H9 (cell line): ENCODE measurements around the gene ANO9. TPM values are rescaled to one million over a fixed set of nuclear protein-coding genes. Genes with fewer than 3 reads are reported as not detected.
A peak's percentile ranks its signal among the peaks of the same experiment; 100 is the strongest.

Source experiments
- DNase-seq: peaks from one replicate; pipeline ENCODE4 v3.0.0-alpha.2; 2017
- H2AFZ ChIP-seq: one replicate; pipeline ENCODE4 v1.6.1; 2013; ENCODE audit warnings: mild to moderate bottlenecking, low read length, control low read depth, moderate library complexity
- H2AK5ac ChIP-seq: 2 replicates; pipeline ENCODE4 v1.6.1; 2013; ENCODE audit warnings: low read length, control low read depth, mixed read lengths; ENCODE audit not compliant: insufficient read length
- H2BK120ac ChIP-seq: one replicate; pipeline ENCODE4 v1.6.1; 2013; ENCODE audit warnings: low read depth, mild to moderate bottlenecking, low read length, control low read depth, inconsistent platforms; ENCODE audit not compliant: poor library complexity, severe bottlenecking
- H2BK12ac ChIP-seq: 2 replicates; pipeline ENCODE4 v1.6.1; 2013; ENCODE audit warnings: low read length, control low read depth, mixed read lengths, low read depth; ENCODE audit not compliant: insufficient read length
- H2BK15ac ChIP-seq: 2 replicates; pipeline ENCODE4 v1.6.1; 2013; ENCODE audit warnings: low read depth, low read length, control low read depth
- H2BK20ac ChIP-seq: one replicate; pipeline ENCODE4 v1.6.1; 2013; ENCODE audit warnings: low read depth, mild to moderate bottlenecking, low read length, control low read depth, inconsistent platforms; ENCODE audit not compliant: poor library complexity, severe bottlenecking
- H2BK5ac ChIP-seq: 2 replicates; pipeline ENCODE4 v1.6.1; 2013; ENCODE audit warnings: low read length, control low read depth, mixed read lengths; ENCODE audit not compliant: insufficient read length
- H3K14ac ChIP-seq: 2 replicates; pipeline ENCODE4 v1.6.1; 2013; ENCODE audit warnings: low read length, control low read depth; ENCODE audit not compliant: insufficient read depth
- H3K18ac ChIP-seq: 2 replicates; pipeline ENCODE4 v1.6.1; 2013; ENCODE audit warnings: low read depth, mild to moderate bottlenecking, mixed read lengths, low read length, control low read depth; ENCODE audit not compliant: insufficient read length
- H3K23ac ChIP-seq: 2 replicates; pipeline ENCODE4 v1.6.1; 2013; ENCODE audit warnings: low read length, control low read depth, mixed read lengths, low read depth; ENCODE audit not compliant: insufficient read length
- H3K23me2 ChIP-seq: 2 replicates; pipeline ENCODE4 v1.6.1; 2013; ENCODE audit warnings: low read depth, mild to moderate bottlenecking, mixed read lengths, low read length, control low read depth; ENCODE audit not compliant: insufficient read length, poor library complexity, severe bottlenecking
- H3K27ac ChIP-seq: 2 replicates; pipeline ENCODE4 v1.5.1; 2013; ENCODE audit warnings: low read length, control low read depth, mixed read lengths, low read depth; ENCODE audit not compliant: insufficient read length
- H3K27me3 ChIP-seq: 2 replicates; pipeline ENCODE4 v1.6.1; 2013; ENCODE audit warnings: low read length, control low read depth, inconsistent platforms; ENCODE audit not compliant: insufficient read depth
- H3K4ac ChIP-seq: 2 replicates; pipeline ENCODE4 v1.6.1; 2013; ENCODE audit warnings: low read depth, mild to moderate bottlenecking, control low read depth, inconsistent platforms, low read length, moderate library complexity
- H3K4me1 ChIP-seq: 2 replicates; pipeline ENCODE4 v1.6.1; 2013; ENCODE audit warnings: low read length, control low read depth, inconsistent platforms; ENCODE audit not compliant: insufficient read depth
- H3K4me2 ChIP-seq: 2 replicates; pipeline ENCODE4 v1.6.1; 2013; ENCODE audit warnings: low read length, control low read depth, mixed read lengths; ENCODE audit not compliant: insufficient read length, insufficient read depth
- H3K56ac ChIP-seq: 2 replicates; pipeline ENCODE4 v1.6.1; 2013; ENCODE audit warnings: low read depth, mild to moderate bottlenecking, mixed read lengths, low read length, control low read depth; ENCODE audit not compliant: insufficient read length
- H3K79me1 ChIP-seq: 2 replicates; pipeline ENCODE4 v1.6.1; 2013; ENCODE audit warnings: low read depth, mild to moderate bottlenecking, moderate library complexity, low read length, control low read depth, inconsistent platforms; ENCODE audit not compliant: insufficient read depth, poor library complexity, severe bottlenecking
- H3K79me2 ChIP-seq: 2 replicates; pipeline ENCODE4 v1.6.1; 2013; ENCODE audit warnings: low read length, control low read depth, inconsistent platforms; ENCODE audit not compliant: insufficient read depth
- H3K9ac ChIP-seq: 2 replicates; pipeline ENCODE4 v1.6.1; 2013; ENCODE audit warnings: low read length, control low read depth, mixed read lengths; ENCODE audit not compliant: insufficient read length; ENCODE audit errors: extremely low read depth
- H3K9me3 ChIP-seq: one replicate; pipeline ENCODE4 v1.6.1; 2013; ENCODE audit warnings: low read depth, low read length, inconsistent platforms; ENCODE audit not compliant: control insufficient read depth
- H3T11ph ChIP-seq: one replicate; pipeline ENCODE4 v1.6.1; 2013; ENCODE audit warnings: mild to moderate bottlenecking, low read length, control low read depth, inconsistent platforms
- H4K20me1 ChIP-seq: one replicate; pipeline ENCODE4 v1.6.1; 2013; ENCODE audit not compliant: control insufficient read depth, insufficient read length, insufficient read depth
- H4K5ac ChIP-seq: 2 replicates; pipeline ENCODE4 v1.6.1; 2013; ENCODE audit warnings: low read depth, mild to moderate bottlenecking, mixed read lengths, low read length, control low read depth; ENCODE audit not compliant: insufficient read length
- H4K8ac ChIP-seq: replicated peaks from 2 replicates; pipeline ENCODE4 v1.6.1; 2013; ENCODE audit warnings: low read length, control low read depth, mixed read lengths, low read depth; ENCODE audit not compliant: insufficient read length
- H4K91ac ChIP-seq: 2 replicates; pipeline ENCODE4 v1.6.1; 2013; ENCODE audit warnings: low read depth, mild to moderate bottlenecking, moderate library complexity, mixed read lengths, low read length, control low read depth; ENCODE audit not compliant: insufficient read length
- H3K27ac Mint-ChIP-seq, 3 experiments: 2 replicates in 2 of 3; 3 replicates in 1 of 3; pipeline ENCODE4 v1.8.0; 2020 to 2021; ENCODE audit warnings: mixed read lengths in 3 of 3, mild to moderate bottlenecking in 1 of 3, moderate library complexity in 1 of 3
- H3K27me3 Mint-ChIP-seq: 2 replicates; pipeline ENCODE4 v1.8.0; 2021; ENCODE audit warnings: low read depth, mild to moderate bottlenecking, moderate library complexity, mixed read lengths
- H3K36me3 Mint-ChIP-seq, 3 experiments: 2 replicates in 2 of 3; 3 replicates in 1 of 3; pipeline ENCODE4 v1.8.0; 2020 to 2021; ENCODE audit warnings: low read depth in 3 of 3, mixed read lengths in 3 of 3; ENCODE audit not compliant: insufficient read depth in 1 of 3
- H3K4me1 Mint-ChIP-seq, 2 experiments: 2 replicates each; pipeline ENCODE4 v1.8.0; 2020; ENCODE audit warnings: mixed read lengths in 2 of 2
- H3K4me3 Mint-ChIP-seq, 2 experiments: 2 replicates in 1 of 2; 3 replicates in 1 of 2; pipeline ENCODE4 v1.8.0; 2020 to 2021; ENCODE audit warnings: mild to moderate bottlenecking in 2 of 2, mixed read lengths in 2 of 2, moderate library complexity in 1 of 2
- H3K9me3 Mint-ChIP-seq, 2 experiments: 2 replicates in 1 of 2; 3 replicates in 1 of 2; pipeline ENCODE4 v1.8.0; 2020; ENCODE audit warnings: mild to moderate bottlenecking in 2 of 2, mixed read lengths in 2 of 2, moderate library complexity in 1 of 2
- CTCF ChIP-seq: fragments of 200-600 bp; sonication (generic); conservative IDR thresholded peaks from 3 replicates; pipeline ENCODE4 v1.8.0; 2021; ENCODE audit warnings: antibody characterized with exemption, mild to moderate bottlenecking
- WGBS: extraction: QIAGEN DNeasy Blood & Tissue Kit; methylation state at CpG from one replicate; pipeline ENCODE4 v1.1.7; 2013; ENCODE audit warnings: missing lambda C conversion rate, low lambda C conversion rate, mixed read lengths; ENCODE audit not compliant: insufficient read length; ENCODE audit errors: extremely low coverage; 5-methylcytosine and 5-hydroxymethylcytosine counted together
- total RNA-seq: library from RNA; stranded (reverse); gene quantifications from 2 replicates; pipeline ENCODE4 v1.2.1, GENCODE V29; 2021

ANO9 gene
- total RNA-seq, 1 experiment from 2014 or later, result 13.1 TPM

- Mint-ChIP-seq H3K27ac (peak overlapping the region in 2 of 3 experiments; percentile 55 to 74; a peak in 4 of 7 replicates), H3K4me1 (peaks cover 5 to 14% of the 10 kb centered on the region in 2 experiments; a peak in 3 of 4 replicates)
- H2BK120ac ChIP-seq, result no peak overlapping the region
These were observed 35.4 kb upstream of the ANO9 start for GRCh38 chr11:477052-477715.

More at GRCh38 chr11:477052-477715, 35.4 kb upstream of the ANO9 start:
- no CpG with 5 or more reads among the region's 16 CpGs for WGBS
- Histone ChIP-seq H3K14ac (no peak overlapping the region; the same call in 1 of the 2 replicates), H4K91ac (no peak overlapping the region), H3K9me3 (no peaks in the 10 kb centered on the region), H3K9ac (no peak overlapping the region), H3K18ac (no peak overlapping the region), H2AK5ac (no peak overlapping the region), H3T11ph (no peak overlapping the region), H3K27ac (no peak overlapping the region), H2BK15ac (no peak overlapping the region), H3K4me1 (no peaks in the 10 kb centered on the region), H2AFZ (no peak overlapping the region), H4K20me1 (no peaks in the 10 kb centered on the region), H2BK5ac (no peak overlapping the region), H2BK12ac (no peak overlapping the region), H3K56ac (no peak overlapping the region), H3K79me2 (no peaks in the 10 kb centered on the region; the same call in 1 of the 2 replicates), H3K4ac (no peak overlapping the region), H4K8ac (no peak overlapping the region), H4K5ac (no peak overlapping the region), H2BK20ac (no peak overlapping the region), H3K23ac (no peak overlapping the region), H3K4me2 (no peak overlapping the region), H3K79me1 (no peaks in the 10 kb centered on the region), H3K27me3 (no peaks in the 10 kb centered on the region), H3K23me2 (no peaks in the 10 kb centered on the region)
- no peak for DNase-seq
- peaks cover 0 to 2% of the 10 kb centered on the region in 2 experiments; a peak in 3 of 5 replicates for H3K9me3 Mint-ChIP-seq
- no peaks in the 10 kb centered on the region for H3K27me3 Mint-ChIP-seq
- H3K4me3 Mint-ChIP-seq, result no peak overlapping the region
- H3K36me3 Mint-ChIP-seq, result peaks cover 5 to 9% (median 7%) of the 10 kb centered on the region in 3 experiments; a peak in 4 of 7 replicates
- no peak for TF ChIP-seq CTCF
